ENCODE data around the gene MTMR2.

Gene MTMR2

DNA sequence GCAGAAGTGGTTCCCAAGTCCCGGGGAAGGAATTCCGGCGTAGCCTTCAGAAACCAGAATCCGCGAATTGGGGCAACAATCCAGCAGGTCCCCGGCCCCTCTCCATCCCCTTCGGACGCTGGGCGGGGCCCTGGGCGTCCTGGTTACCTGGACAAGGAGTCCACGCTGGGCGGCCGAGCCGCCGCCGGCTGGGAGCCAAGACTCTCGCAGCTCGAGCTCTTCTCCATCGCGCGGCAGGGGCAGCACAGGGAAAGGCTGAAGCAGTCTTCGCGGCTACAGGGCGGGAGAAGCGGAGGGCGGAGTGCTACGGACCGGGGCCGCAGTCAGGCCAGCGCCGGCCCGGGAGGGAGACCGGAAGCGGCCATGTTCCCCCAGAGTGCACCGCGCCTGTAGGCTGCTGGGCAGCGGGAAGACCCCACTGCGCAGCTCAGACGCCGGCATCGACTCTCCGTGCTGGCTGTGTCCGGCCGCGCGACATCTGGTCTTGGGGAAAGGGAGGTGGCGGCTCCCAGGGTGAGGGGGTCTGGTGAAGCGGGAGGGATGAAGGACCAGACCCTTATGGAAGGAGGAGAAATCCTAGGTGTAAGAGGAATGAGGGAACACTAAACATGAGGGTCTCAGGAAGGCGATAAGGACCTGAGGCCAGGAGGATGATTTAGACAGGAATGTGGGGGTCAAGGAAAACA lies at the start of gene MTMR2:
MTMR2 (minus strand) TSS at position 380 of the 686 bp plus-strand sequence; CDS start at position 227, 153 bp downstream.
- peak; percentile 84 for DNase-seq

DNA sequence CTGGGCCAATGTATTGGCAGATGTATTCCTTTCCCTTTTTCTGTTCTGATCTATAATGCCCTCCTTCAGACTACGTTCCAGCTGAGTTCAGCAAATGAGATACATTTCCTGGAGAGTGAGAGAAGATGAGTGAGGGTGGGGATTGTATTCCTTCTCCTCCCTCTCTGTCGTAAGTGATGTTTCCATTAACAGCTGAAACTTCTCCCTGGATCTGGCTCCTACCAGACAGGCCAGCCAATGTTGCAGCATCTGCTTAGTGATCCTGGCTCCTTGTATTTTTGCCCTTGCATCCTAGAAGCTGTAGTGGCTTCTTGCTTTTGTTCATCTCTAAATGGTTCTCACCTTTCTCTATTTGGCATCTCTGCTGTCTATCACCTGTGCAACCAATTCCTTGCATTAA lies 48.2 kb upstream of the MTMR2 start:
- DNase-seq: no peak

DNA sequence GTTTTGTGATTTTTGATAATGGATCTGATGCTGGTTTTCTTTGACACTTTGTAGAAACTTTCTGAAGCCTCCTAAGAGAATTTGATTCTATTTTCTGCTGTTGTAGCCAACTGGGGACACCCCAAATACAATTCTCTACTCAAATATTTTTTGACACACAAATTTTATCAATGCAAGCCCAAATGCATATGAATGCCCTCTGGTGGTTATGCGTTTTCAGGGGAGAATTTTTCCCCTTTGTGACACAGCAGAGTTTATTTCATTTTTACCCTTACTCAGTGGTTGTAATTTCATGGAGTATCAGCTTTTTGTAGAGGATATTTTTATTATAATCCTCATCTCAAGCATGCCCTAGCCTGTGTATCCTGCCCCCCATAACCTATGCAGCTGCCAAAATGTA lies 44.7 kb upstream of the MTMR2 start:
- DNase-seq: peak; percentile 14

DNA sequence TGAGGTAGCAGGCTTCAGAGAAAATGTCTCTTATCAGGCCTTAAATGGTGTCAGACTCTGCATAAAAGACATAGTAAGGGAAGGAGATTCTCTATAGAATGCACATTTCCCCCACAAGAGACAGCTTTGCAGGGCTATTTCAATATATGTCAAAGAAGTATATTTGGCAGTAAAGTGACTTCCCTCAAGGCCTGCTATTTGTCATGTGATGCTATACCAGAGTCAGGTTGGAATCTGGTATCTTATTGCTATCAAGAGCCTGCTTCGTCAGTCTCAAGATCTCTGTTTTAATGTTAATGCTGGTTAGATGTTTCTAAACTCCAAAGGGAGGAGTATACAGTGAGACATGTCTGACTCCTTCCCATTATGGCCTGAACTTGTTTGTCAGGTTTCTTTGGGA lies 40.4 kb upstream of the MTMR2 start:
- DNase-seq: no peak

DNA sequence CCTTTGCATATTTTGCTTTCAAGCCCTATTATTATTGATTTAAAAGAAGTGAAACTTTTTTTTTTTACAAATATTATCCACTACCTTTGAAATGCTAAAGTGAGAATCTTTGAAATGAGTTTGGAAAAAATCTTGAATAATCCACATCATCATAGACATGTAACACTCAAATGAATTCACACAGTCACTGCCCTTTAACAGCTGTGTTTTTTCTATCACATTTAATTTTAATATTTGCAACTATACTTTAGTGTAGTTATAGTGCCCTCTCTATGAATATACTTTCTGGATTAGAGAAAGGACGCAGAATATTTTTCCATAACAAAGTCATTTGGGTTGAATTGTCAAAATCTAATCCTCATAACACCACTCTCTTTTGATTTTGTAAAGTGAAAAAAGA lies 37.9 kb upstream of the MTMR2 start:
- no peak for DNase-seq

DNA sequence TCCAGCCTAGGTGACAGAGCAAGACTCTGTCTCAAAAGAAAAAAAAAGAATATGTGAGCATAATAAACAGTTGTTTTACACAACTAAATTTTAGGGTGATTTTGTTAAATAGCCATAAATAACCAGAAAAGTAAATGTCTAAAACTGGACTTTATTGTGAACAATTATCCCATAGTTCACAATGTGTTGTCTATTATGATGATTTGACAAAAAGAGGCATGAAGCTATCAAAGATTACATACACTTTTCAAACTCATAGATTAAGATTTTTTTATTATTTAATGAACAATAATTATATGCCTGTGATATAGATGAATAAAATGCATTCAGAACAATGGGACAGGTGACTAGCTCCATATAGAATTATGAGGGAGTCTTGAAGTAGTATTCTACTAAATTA lies 27.0 kb upstream of the MTMR2 start:
- no peak for DNase-seq

DNA sequence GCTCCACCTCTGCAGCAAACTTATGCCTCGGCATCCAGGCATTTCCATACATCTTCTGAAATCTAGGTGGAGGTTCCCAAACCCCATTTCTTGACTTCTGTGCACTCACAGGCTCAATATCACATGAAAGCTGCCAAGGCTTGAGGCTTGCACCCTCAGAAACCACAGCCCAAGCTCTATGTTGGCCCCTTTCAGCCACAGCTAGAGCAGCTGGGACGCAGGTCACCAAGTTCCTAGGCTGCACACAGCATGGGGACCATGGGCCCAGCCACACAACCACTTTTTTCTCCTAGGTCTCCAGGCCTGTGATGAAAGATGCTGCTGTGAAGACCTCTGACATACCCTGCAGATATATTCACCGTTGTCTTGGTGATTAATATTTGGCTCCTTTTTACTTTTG lies 24.7 kb upstream of the MTMR2 start:
- no peak for DNase-seq

DNA sequence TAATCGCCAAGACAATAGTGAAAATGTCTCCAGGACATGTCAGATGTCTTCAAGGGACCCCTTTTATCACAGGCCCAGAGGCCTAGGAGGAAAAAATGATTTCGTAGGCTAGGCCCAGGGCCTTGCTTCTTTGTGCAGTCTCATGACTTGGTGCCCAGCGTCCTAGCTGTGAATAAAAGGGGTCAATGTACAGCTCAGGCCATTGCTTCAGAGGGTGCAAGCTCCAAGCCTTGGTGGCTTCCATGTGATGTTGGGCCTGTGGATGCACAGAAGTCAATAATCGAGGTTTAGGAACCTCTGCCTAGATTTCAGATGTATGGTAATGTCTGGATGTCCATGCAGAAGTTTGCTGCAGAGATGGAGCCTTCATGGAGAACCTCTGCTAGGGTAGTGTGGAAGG lies 20.7 kb upstream of the MTMR2 start:
- DNase-seq: no peak

DNA sequence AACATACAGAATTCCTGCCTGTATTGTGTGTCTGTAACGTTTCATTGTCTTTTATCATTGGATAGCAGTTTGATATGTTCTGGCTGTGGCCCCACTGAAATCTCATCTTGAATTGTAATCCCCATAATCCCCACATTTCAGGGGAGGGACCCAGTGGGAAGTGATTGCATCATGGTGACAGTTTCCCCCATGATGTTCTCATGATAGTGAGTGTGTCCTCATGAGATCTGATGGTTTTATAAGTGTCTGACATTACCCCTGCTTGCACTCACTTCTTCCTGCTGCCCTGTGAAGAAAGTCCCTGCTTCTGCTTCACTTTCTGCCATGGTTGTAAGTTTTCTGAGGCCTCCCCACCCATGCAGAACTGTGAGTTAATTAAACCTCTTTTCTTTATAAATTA lies 19.6 kb upstream of the MTMR2 start:
- no peak for DNase-seq

DNA sequence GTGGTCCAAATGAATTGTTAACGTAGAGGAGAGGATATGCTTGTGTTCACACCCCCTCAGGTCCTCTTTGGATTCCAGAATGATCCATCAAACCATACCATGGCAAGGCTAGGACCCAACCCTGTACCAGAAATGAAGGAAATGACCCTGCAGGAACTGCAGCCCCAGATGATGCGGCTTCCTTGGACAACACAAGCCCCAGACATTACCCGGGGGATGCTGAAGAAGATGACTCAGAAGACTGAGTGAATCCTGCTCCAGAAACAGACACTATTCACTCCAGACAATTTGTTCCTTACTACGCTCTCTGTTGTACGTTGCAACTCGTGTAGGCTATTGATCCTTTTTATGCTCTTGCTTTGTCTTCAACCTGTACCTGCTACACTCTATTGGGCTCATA lies 15.2 kb upstream of the MTMR2 start:
- peak; percentile 13 for DNase-seq

DNA sequence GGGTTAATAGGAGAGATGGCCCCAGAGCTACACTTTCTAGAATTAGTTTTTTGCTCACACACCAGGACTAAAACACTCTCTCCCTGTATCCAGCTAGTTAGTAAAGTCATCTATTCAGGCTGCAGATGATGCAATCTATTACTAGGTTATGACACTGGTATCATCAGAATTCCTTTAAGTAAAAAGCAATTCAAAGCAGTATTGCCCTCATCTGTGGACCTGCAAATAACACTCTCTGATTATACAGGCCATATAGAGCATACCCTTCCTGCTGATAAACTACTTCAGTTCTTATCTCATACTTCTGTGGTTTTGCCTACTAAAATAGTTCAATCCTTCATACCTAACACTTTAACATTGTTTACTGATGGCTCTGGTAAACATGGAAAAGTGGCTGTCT lies 13.5 kb upstream of the MTMR2 start:
- peak; percentile 12 for DNase-seq

DNA sequence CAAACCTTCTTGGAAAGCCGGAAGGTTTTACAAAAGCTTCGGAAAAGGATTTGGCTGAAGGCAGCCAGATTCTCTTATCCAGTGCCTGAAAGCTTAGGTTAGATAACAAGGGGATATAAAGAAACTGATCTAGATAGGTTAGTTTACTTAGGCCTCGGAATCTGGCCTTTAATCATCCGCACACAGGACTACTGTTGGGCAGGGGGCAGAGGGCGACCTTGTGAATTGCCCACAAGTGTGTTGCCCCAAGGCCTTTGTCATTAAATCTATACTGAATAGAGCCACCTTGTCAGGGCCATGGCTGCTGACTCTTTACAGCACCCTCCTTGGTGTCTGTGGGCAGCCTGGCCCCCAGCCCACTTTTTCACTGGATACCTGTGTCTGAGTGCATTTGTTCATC lies 9.7 kb upstream of the MTMR2 start:
- DNase-seq: no peak

DNA sequence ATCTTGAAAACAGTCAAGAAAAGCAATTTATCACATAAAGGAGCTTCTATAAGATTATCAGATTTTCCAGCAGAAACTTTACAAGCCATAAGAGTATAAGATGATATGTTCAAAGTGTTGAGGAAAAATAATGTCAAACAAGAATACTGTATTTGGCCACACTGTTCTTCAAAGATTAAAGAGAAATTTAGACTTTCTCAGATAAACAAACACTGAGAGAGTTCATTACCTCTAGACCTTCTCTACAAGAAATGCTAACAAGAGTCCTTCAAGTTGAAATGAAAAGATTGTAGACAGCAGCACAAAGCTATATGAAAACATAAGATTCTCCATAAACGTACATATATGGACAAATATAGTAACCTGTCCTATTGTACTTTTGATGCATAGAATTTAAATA lies 8.0 kb upstream of the MTMR2 start:
- no peak for DNase-seq

DNA sequence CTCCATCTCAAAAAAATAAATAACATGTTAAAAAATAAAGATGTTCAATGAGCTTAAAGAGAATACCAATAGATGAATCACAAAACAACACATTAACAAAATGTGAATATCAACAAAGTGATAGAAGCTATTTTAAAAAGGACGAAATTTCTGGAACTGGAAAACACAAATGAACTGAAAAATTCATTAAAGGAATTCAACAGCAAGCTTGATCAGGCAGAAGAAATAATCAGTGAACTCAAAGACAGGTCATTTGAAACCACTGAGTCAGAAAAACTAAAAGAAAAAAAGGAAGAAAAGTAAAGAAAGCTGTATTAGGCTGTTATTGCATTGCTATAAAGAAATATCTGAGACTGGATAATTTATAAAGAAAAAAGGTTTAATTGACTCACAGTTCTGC lies 7.0 kb upstream of the MTMR2 start:
- no peak for DNase-seq

DNA sequence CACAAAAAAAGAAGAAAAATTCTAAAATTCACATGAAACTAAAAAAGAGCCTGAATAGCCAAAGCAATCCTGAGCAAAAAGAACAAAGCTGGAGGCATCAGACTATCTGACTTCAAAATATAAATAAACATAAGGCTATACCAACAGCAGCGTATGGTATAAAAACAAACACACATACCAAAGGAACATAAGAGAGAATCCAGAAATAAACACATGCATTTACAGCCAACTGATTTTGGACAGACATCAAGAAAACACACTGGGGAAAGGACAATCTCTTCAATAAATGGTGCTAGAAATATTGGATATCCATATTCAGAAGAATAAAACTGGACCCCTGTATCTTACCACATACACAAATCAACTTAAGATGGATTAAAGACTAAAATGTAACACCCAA lies 2.8 kb upstream of the MTMR2 start:
- DNase-seq: no peak

DNA sequence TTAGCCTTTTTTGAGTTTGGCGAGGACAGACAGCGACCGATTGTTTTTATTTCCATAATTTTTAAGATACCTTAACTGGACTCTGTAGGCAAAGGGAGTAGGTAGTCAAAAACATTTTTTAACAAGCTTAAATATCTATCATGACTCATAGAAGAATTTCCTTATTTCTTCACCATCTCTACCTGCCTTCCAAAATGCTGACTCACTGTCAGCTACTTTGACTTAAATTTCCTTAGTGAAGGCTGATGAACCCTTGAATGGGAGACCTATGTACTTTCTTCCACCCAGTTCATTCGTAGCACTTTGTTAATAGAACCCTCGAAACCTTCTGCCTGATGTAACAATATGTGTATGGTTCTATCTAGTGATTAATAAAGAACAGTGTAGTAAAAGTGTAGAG lies 1.1 kb upstream of the MTMR2 start:
- DNase-seq: peak; percentile 59

DNA sequence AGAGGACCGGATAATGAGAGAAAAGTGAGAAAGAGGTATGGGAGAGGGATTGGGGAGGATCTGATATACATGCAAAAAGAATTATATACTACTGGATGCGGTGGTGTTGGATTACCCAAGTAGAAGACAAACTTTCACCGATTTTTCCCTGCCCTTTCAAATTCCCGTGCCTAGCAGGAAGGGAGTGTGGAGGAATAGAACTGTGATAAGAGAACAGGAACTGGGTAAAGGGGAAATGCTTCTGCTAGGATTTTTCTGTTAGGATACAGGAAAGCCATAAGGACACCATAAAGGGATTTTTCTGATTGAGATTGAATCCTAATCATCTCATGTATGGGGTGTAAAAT lies 480 bp upstream of the MTMR2 start:
- DNase-seq: peak; percentile 49

DNA sequence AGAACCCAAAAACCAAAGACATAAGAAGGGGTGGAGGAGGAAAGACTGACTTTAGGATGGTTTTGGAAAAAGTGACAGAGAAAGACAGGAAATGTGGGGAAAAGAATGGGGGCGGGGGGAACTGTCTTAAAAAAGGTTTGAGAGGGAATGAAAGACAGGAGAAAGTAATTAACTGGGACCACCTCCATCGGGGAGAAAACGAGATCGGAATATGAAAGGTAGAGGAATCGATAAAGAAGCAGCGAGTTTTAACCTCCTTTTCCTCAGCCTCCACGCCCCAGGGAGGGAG lies 524 bp downstream of the MTMR2 start:
- no peak for DNase-seq

DNA sequence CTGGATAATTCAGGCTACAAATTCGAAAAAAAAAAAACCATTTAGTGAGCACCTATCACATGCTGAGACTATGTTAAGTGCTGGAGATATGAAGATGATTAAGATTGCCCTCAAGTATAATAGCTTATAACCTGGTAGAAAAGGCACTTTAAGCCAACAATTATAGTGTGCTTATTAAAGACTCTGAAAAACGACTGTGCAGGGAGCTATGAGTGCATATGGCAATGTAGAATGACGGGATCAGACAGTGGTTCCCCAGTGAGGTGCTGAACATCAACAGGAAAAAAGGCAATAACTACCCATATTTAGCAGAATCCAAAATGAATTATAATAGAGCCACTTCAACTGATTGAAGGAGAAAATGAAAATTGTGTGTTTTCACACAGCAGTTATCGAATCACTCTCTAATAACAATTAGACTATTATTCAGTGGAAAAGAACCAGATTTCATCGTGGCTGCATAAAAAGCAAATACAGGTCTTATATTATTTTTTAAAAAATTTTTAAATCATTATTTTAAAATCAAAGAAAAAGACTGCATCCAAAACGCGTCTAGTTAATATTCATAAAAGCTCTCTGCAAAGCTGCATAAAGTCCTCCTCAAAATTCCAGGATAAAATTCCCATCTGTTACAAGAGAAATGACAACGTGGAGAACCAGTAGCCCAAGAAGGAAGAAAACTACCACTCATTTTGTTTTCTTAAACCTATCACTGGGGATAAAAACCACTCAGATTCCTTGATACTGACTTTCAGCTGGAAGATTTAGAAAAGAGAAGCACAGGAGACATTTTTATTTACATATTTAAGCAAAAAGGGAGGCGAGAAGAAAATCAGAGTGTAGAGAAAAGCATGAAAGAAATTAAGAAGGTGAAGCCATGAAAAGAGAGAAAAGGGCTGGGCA lies 1.1 kb downstream of the MTMR2 start:
- peak; percentile 20 for DNase-seq

DNA sequence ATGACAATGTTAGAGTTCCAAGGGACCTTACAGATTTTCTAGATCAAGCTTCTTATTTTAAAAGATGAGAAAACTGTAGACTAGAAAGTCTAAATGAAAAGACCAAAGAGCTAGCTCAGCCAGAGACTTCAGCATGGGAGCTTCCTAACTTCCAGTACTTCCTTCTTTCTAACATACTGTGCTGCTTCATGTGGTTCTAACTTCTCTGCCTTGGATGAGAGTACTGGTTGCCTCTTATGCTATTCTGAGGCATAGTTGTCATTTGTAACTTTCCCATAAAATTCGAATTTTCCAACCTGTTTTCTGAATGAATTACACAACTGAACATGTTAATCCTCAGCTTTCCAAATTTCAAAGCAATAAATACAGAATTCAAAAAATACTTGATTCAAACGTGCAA lies 1.8 kb downstream of the MTMR2 start:
- peak; percentile 10 for DNase-seq

DNA sequence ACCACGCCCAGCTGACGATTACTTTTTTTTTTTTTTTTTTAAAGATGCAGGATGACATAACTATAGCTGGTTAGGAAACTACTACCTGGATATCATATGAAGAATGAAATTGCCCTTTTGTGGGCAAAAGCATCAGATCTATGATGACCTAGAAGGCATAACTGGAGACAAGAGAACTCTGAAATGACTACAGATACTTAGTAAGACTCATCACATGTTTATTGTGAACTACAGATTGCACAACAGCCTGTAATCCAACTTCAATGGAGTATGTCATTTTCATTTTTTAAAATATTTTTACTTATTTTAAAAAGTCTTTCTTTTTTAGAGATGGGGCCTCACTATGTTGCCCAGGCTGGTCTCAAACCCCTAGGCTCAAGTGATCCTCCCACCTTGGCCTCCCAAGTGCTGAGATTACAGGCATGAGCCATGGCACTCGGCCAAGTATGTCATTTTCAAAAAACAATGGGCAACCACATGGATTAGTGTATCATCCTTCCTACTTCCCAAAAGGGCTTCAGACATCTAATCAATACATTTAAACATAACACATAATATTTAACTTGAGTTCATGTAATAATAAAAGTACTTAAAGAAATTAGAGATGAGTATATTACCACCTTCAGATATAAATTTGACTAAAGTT lies 3.3 kb downstream of the MTMR2 start:
- no peak for DNase-seq

DNA sequence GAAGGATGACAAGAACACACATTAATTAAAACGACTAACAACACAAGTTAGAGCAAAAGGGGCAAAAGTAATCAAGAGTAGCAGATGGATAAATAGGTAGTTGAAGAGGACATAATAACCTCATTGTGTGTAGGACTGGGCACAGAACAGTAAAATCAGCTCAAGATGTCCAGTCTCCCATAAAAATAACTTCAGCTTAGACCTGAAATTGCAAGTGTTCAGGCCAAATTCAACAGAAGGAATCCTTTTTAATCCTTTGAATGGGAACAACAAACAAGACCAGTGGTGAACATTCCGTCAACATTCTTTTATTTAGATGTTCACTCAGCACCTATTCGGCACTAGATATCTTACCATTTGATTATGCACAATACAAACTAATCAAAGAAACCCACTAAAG lies 4.4 kb downstream of the MTMR2 start:
- DNase-seq: no peak

DNA sequence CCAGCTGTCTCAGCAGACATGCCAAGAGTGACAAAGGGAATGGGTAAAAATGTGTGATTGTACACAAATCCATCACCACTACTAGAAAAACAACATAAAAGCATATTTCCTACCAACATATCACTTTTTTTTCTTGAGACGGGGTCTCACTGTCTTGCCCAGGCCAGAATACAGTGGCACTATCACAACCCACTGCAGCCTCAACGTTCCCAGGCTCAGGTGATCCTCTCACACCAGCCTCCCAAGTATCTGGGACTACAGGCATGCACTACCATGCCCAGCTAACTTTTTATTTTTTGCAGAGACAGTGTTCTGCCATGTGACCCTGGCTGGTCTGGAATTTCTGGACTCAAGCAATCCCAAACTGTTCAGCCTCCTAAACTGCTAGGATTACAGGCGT lies 5.2 kb downstream of the MTMR2 start:
- DNase-seq: no peak

DNA sequence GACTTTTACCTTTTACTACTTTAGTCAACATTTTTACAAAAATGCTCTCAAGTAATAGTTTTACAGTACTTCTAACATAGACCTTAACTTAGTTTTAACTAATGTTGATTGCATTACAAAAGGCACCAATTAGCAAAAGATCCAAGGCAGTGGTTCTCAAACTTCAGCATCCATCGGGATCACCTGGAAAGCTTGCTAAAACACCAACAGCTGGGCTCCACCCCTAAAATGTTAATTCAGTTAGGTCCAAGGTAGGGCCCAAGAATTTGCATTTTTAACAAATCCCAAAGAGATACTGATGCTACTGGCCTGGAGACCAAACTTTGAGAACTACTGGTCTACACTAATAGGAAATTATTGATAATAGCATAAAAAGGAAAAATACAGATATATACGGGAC lies 5.9 kb downstream of the MTMR2 start:
- DNase-seq: no peak

Data from EL (cell line).